Kidney epithelial cell (primary cell): ENCODE data around the gene CSPG4. TPM values are rescaled to one million over a fixed set of nuclear protein-coding genes. Genes with fewer than 3 reads are reported as not detected.
A peak's percentile ranks its signal among the peaks of the same experiment; 100 is the strongest.

Experiments used
- DNase-seq: peaks from one replicate; pipeline ENCODE4 v3.0.0-alpha.2; 2010; ENCODE audit warnings: low read depth
- H3K27me3 ChIP-seq: 2 replicates; pipeline ENCODE4 v1.6.0; 2011; ENCODE audit warnings: low read length; ENCODE audit not compliant: control insufficient read depth, insufficient read depth
- H3K36me3 ChIP-seq: 2 replicates; pipeline ENCODE4 v1.5.1; 2011; ENCODE audit warnings: low read length; ENCODE audit not compliant: control insufficient read depth, insufficient read depth
- H3K4me3 ChIP-seq: 2 replicates; pipeline ENCODE4 v1.5.1; 2011; ENCODE audit warnings: low read depth, mild to moderate bottlenecking, control low read depth, low read length
- CTCF ChIP-seq: IDR thresholded peaks from 2 replicates; pipeline ENCODE4 v1.5.1; 2011; ENCODE audit warnings: mild to moderate bottlenecking, moderate library complexity, low read length, control low read depth, inconsistent platforms; ENCODE audit not compliant: insufficient read depth, poor library complexity, severe bottlenecking
- total RNA-seq: library from RNA; depleted of rRNA; stranded (reverse); fragments of >200 nt; gene quantifications from 2 replicates; pipeline ENCODE4 v1.2.3, GENCODE V29; 2015

Gene CSPG4
- total RNA-seq, 1 donor from 2014 or later, result 1.7 TPM

DNA sequence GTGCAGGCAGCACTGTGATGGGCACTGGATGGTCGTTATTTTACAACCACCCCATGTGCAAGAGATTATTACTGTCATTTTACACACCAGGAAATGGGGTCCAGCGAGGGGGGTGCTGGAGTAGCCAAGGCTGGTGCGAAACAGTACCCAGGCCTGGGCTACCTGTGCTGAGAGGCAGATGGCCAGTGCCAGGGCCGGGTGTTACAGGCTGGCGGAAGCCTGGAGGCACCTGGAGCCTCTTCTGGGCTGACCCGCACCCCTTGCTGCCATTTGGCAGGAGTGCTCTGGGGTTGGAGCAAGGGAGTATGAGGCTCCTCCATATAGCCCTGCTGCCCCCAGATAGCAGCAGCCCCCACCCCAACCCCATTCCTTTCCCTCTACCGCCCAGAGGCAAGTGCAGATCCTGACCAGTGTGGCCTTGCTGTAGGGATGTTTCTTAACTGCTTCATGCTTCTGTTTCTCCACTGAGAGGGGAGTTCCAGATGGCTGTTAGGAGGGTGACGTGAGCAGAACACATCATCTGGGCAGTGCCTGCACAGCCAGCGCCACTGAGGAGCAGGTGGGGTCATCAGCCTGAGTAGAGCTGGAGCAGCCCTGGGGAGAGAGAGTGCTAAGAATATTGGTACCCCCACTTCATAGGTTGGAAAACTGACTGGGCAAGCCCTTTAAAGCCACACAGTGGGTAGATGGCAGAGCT is 49.7 kb downstream of the CSPG4 start:
- Histone ChIP-seq H3K36me3 (no peaks in the 10 kb centered on the region), H3K4me3 (no peak overlapping the region), H3K27me3 (no peaks in the 10 kb centered on the region)
- TF ChIP-seq CTCF, result no peak
- DNase-seq, result no peak

DNA sequence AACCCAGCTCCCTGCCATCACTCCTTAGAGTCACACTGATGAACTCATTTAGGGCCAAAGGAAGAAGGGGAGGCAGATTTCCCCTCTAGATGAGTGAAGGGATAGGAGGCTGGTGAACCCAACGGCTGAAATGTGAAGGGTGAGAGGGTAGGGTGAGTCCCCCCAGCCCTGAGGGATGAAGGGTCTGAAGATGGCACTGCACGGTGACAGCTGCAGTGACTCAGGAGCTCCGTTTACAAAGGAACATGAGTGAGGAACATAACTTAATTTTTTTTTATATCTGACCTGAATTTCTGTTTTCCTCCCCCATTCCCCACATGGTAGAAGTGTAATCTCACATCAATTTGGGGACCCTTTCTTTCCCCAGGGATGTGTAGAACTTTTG is 50.9 kb downstream of the CSPG4 start:
- H3K4me3 ChIP-seq, result no peak overlapping the region
- no peaks in the 10 kb centered on the region for H3K27me3 ChIP-seq
- DNase-seq, result no peak
- TF ChIP-seq CTCF, result no peak
- no peaks in the 10 kb centered on the region for H3K36me3 ChIP-seq

- H3K4me3 ChIP-seq, result no peak overlapping the region
These were observed 51.4 kb downstream of the CSPG4 start for GRCh38 chr15:75661100-75661755.

GRCh38 chr15:75659928-75660645 is 52.6 kb downstream of the CSPG4 start:
- Histone ChIP-seq H3K36me3 (no peaks in the 10 kb centered on the region), H3K4me3 (no peak overlapping the region), H3K27me3 (no peaks in the 10 kb centered on the region)
- no peak for TF ChIP-seq CTCF
- no peak for DNase-seq

More at GRCh38 chr15:75661100-75661755, 51.4 kb downstream of the CSPG4 start:
- TF ChIP-seq CTCF, result no peak
- peak; percentile 72 for DNase-seq
- Histone ChIP-seq H3K27me3 (no peaks in the 10 kb centered on the region), H3K36me3 (no peaks in the 10 kb centered on the region)

DNA sequence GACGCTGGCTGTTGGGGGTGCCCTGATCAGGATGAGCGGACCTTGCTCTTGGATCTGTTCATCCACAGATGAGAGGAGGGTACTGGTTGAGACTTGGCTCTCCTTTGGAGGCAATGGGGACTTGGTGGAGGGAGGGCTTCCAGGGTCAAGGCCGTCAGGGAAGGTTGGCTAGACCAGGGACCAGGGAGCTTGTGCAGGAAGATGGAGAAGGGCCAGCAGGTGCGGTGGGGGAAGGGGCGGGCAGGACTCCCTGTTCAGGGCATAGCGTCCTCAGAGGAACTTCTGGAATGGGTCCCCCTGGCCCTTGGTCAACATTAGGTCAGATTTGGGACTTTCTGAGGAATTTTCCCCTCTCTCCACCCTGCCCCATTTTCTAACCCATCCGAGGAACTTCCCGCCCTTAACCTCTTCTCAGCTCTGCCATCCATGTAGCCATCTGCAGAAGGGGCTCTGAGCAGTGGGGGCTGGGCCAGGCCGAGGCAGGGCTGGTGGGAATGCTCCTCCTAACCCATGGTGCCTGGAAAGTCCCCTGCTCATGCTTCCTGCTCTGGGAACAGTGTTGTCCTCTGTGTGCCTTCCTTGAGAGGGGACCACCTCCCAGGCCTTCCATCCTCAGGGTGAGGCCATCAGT is 53.4 kb downstream of the CSPG4 start:
- Histone ChIP-seq H3K4me3 (no peak overlapping the region), H3K36me3 (no peaks in the 10 kb centered on the region), H3K27me3 (no peaks in the 10 kb centered on the region)
- no peak for DNase-seq
- TF ChIP-seq CTCF, result no peak
